ENCODE measurements around the gene PSEN1.

The PSEN1 gene

GRCh38 chr14:73262427-73263183, 126.3 kb downstream of the PSEN1 start:
- no peak for TF ChIP-seq CTCF (conservative IDR thresholded peaks at IDR 0.05)
- H3K27ac ChIP-seq = no peak overlapping the region

GRCh38 chr14:73263606-73264005, 127.3 kb downstream of the PSEN1 start:
- no peak for TF ChIP-seq CTCF (conservative IDR thresholded peaks at IDR 0.05)
- H3K27ac ChIP-seq = no peak overlapping the region

- no peak for TF ChIP-seq CTCF (conservative IDR thresholded peaks at IDR 0.05)
These were observed 128.0 kb downstream of the PSEN1 start for GRCh38 chr14:73264080-73264884.

GRCh38 chr14:73264885-73265720, 128.8 kb downstream of the PSEN1 start:
- H3K27ac ChIP-seq = no peak overlapping the region
- TF ChIP-seq CTCF (conservative IDR thresholded peaks at IDR 0.05) = no peak

More at GRCh38 chr14:73264080-73264884, 128.0 kb downstream of the PSEN1 start:
- H3K27ac ChIP-seq = no peak overlapping the region

GRCh38 chr14:73265721-73266046, 129.4 kb downstream of the PSEN1 start:
- H3K27ac ChIP-seq = no peak overlapping the region

GRCh38 chr14:73266317-73266716, 130.0 kb downstream of the PSEN1 start:
- TF ChIP-seq CTCF (conservative IDR thresholded peaks at IDR 0.05) = no peak

More at GRCh38 chr14:73265721-73266046, 129.4 kb downstream of the PSEN1 start:
- TF ChIP-seq CTCF (conservative IDR thresholded peaks at IDR 0.05) = no peak

GRCh38 chr14:73267474-73267873, 131.2 kb downstream of the PSEN1 start:
- no peak overlapping the region for H3K27ac ChIP-seq
- TF ChIP-seq CTCF (conservative IDR thresholded peaks at IDR 0.05) = no peak

More at GRCh38 chr14:73266317-73266716, 130.0 kb downstream of the PSEN1 start:
- H3K27ac ChIP-seq = no peak overlapping the region

Data from VCaP (cell line).